Measurements from ENCODE around the gene WWC2.

DNA sequence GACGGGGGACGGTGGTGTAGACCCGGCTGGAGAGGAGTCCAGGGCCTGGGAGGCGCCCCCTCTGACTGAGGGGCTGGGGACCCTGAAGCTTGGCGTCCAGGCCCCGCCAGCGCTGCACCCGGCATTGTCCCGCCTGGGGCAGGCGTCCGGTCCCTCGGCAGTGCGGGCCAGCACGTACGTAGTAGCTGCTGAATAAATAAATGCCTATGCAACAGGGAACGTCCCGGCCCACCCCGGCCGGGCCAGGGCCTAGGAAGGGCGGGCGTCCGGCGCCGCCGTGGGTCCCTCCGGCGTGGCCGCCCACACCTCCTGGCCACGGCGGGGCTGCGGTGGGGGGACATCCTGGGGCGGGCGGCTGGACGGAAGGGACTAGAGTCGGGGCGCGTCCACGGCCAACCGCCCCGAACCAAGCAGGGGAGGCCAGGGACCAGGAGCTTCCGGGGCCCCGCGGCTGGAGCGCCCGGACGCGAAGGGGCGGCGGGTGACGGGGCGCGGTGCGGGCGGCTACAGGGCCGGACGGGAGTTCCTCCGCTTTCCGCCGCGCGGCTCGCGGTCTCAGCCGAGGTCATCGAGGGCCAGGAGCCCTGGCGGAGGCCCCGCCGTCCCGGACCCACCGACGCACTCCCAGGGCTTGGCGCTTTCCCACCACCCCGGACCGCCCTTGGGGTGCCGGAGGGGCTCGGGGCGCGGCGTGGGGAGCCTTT, 886 bp upstream of the WWC2 start:
- TF ChIP-seq, protein P1, sequence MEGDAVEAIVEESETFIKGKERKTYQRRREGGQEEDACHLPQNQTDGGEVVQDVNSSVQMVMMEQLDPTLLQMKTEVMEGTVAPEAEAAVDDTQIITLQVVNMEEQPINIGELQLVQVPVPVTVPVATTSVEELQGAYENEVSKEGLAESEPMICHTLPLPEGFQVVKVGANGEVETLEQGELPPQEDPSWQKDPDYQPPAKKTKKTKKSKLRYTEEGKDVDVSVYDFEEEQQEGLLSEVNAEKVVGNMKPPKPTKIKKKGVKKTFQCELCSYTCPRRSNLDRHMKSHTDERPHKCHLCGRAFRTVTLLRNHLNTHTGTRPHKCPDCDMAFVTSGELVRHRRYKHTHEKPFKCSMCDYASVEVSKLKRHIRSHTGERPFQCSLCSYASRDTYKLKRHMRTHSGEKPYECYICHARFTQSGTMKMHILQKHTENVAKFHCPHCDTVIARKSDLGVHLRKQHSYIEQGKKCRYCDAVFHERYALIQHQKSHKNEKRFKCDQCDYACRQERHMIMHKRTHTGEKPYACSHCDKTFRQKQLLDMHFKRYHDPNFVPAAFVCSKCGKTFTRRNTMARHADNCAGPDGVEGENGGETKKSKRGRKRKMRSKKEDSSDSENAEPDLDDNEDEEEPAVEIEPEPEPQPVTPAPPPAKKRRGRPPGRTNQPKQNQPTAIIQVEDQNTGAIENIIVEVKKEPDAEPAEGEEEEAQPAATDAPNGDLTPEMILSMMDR (IDR thresholded peaks at IDR 0.05 in 2 of 3, conservative IDR thresholded peaks at IDR 0.05 in 1 of 3; ENCODE audit: borderline replicate concordance in 1 of 3, insufficient read depth in 1 of 3, low read depth in 2 of 3, low read length in 2 of 3), result no peak
- TF ChIP-seq, protein P2, sequence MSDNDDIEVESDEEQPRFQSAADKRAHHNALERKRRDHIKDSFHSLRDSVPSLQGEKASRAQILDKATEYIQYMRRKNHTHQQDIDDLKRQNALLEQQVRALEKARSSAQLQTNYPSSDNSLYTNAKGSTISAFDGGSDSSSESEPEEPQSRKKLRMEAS (IDR thresholded peaks at IDR 0.05), result peak; percentile 31; the same call in 1 of the 2 replicates
- TF ChIP-seq YY1 (IDR thresholded peaks at IDR 0.05; ENCODE audit: extremely low read depth, insufficient replicate concordance, low read depth, low read length), result no peak
- TF ChIP-seq EZH2 (IDR thresholded peaks at IDR 0.05), result no peak
- TF ChIP-seq SRF (IDR thresholded peaks at IDR 0.05; ENCODE audit: low read depth), result no peak
- TF ChIP-seq POLR2A (IDR thresholded peaks at IDR 0.05; ENCODE audit: borderline replicate concordance, extremely low read depth, insufficient read depth, insufficient read length), result no peak
- TF ChIP-seq, protein P3, sequence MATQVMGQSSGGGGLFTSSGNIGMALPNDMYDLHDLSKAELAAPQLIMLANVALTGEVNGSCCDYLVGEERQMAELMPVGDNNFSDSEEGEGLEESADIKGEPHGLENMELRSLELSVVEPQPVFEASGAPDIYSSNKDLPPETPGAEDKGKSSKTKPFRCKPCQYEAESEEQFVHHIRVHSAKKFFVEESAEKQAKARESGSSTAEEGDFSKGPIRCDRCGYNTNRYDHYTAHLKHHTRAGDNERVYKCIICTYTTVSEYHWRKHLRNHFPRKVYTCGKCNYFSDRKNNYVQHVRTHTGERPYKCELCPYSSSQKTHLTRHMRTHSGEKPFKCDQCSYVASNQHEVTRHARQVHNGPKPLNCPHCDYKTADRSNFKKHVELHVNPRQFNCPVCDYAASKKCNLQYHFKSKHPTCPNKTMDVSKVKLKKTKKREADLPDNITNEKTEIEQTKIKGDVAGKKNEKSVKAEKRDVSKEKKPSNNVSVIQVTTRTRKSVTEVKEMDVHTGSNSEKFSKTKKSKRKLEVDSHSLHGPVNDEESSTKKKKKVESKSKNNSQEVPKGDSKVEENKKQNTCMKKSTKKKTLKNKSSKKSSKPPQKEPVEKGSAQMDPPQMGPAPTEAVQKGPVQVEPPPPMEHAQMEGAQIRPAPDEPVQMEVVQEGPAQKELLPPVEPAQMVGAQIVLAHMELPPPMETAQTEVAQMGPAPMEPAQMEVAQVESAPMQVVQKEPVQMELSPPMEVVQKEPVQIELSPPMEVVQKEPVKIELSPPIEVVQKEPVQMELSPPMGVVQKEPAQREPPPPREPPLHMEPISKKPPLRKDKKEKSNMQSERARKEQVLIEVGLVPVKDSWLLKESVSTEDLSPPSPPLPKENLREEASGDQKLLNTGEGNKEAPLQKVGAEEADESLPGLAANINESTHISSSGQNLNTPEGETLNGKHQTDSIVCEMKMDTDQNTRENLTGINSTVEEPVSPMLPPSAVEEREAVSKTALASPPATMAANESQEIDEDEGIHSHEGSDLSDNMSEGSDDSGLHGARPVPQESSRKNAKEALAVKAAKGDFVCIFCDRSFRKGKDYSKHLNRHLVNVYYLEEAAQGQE (IDR thresholded peaks at IDR 0.05; ENCODE audit: low read depth), result no peak
- no peak for TF ChIP-seq ZNF274 (IDR thresholded peaks at IDR 0.05; ENCODE audit: low read depth, low read length)
- TF ChIP-seq POLR2AphosphoS5 (IDR thresholded peaks at IDR 0.05; ENCODE audit: low read depth, low read length), result no peak; the same call in 1 of the 2 replicates
